Ecto neural progenitor cell (in vitro differentiated cells): Measurements from ENCODE around the gene SCGB1C2.
"Not testable (repeated sequence)": the region's sequence is repeated elsewhere in the genome, so short reads cannot be mapped to it uniquely, and the experiment has no call there.

Source experiments
- DNase-seq: peaks from one replicate; pipeline ENCODE4 v3.0.0-alpha.2; 2018; ENCODE audit warnings: low spot score

The SCGB1C2 gene

GRCh38 chr17:149231-149630 lies 11.9 kb downstream of the SCGB1C2 start:
- no peak for DNase-seq

- DNase-seq: no peak
Measured at GRCh38 chr17:149897-150584, 12.7 kb downstream of the SCGB1C2 start.

- DNase-seq: no peak
Measured at GRCh38 chr17:151004-151403, 13.6 kb downstream of the SCGB1C2 start.

- no peak for DNase-seq
Measured at GRCh38 chr17:151886-152859, 14.8 kb downstream of the SCGB1C2 start.

GRCh38 chr17:152860-153420 lies 15.6 kb downstream of the SCGB1C2 start:
- no peak for DNase-seq

GRCh38 chr17:153851-154250 lies 16.5 kb downstream of the SCGB1C2 start:
- no peak for DNase-seq

- no peak for DNase-seq
Measured at GRCh38 chr17:155576-155975, 18.2 kb downstream of the SCGB1C2 start.

- DNase-seq: no peak
Measured at GRCh38 chr17:156094-156621, 18.8 kb downstream of the SCGB1C2 start.

- no peak for DNase-seq
Measured at GRCh38 chr17:156946-157345, 19.6 kb downstream of the SCGB1C2 start.

GRCh38 chr17:157901-158300 lies 20.5 kb downstream of the SCGB1C2 start:
- no peak for DNase-seq

- DNase-seq: no peak
Measured at GRCh38 chr17:158379-158778, 21.0 kb downstream of the SCGB1C2 start.

GRCh38 chr17:159609-160008 lies 22.2 kb downstream of the SCGB1C2 start:
- no peak for DNase-seq

- DNase-seq: no peak
Measured at GRCh38 chr17:160336-160735, 23.0 kb downstream of the SCGB1C2 start.

GRCh38 chr17:161481-161880 lies 24.1 kb downstream of the SCGB1C2 start:
- DNase-seq: no peak

- no peak for DNase-seq
Measured at GRCh38 chr17:162689-163088, 25.3 kb downstream of the SCGB1C2 start.

- no peak for DNase-seq
Measured at GRCh38 chr17:163514-164098, 26.2 kb downstream of the SCGB1C2 start.

GRCh38 chr17:164303-165235 lies 27.2 kb downstream of the SCGB1C2 start:
- DNase-seq: peak; percentile 84

GRCh38 chr17:165939-166338 lies 28.6 kb downstream of the SCGB1C2 start:
- DNase-seq: no peak

GRCh38 chr17:168614-169013 lies 31.2 kb downstream of the SCGB1C2 start:
- DNase-seq: not testable (repeated sequence)

GRCh38 chr17:170130-170670 lies 32.8 kb downstream of the SCGB1C2 start:
- DNase-seq: no peak

GRCh38 chr17:171871-172270 lies 34.5 kb downstream of the SCGB1C2 start:
- DNase-seq: no peak
